Right lung (tissue), 5 donors: ENCODE results near the gene STARD9. TPM values are rescaled to one million over a fixed set of nuclear protein-coding genes. Genes with fewer than 3 reads are reported as not detected.

Source experiments
- DNase-seq, 2 donors: peaks; one replicate each; pipeline ENCODE4 v3.0.0-alpha.2; 2013
- polyA plus RNA-seq, 5 donors: library from polyadenylated mRNA; unstranded; fragments of 120-200 nt; gene quantifications; one replicate each; pipeline versions ENCODE4 v1.2.1 to v1.2.3, GENCODE V29; 2013; ENCODE audit warnings: inconsistent platforms in 1 of 5, low replicate concordance in 1 of 5; ENCODE audit not compliant: insufficient read length in 5 of 5, insufficient read depth in 1 of 5

Gene STARD9
- polyA plus RNA-seq, 5 donors: 13.2 to 22.1 (median 16.9) TPM

GRCh38 chr15:42727750-42728381, 152.5 kb downstream of the STARD9 start:
- peak; percentile 72 to 76 for DNase-seq

GRCh38 chr15:42728560-42728959, 153.2 kb downstream of the STARD9 start:
- no peak for DNase-seq

- no peak for DNase-seq
These were observed 153.6 kb downstream of the STARD9 start for GRCh38 chr15:42728972-42729371.

GRCh38 chr15:42729409-42729808, 154.0 kb downstream of the STARD9 start:
- DNase-seq: no peak

- no peak for DNase-seq
These were observed 154.7 kb downstream of the STARD9 start for GRCh38 chr15:42730135-42730534.

- no peak for DNase-seq
These were observed 155.1 kb downstream of the STARD9 start for GRCh38 chr15:42730536-42730935.

GRCh38 chr15:42731461-42731860, 156.1 kb downstream of the STARD9 start:
- DNase-seq: no peak

GRCh38 chr15:42732095-42732827, 156.9 kb downstream of the STARD9 start:
- DNase-seq: no peak

- DNase-seq: no peak
These were observed 157.6 kb downstream of the STARD9 start for GRCh38 chr15:42733027-42733426.

GRCh38 chr15:42734076-42734672, 158.8 kb downstream of the STARD9 start:
- DNase-seq: no peak

- DNase-seq: no peak
These were observed 160.2 kb downstream of the STARD9 start for GRCh38 chr15:42735382-42736165.

- DNase-seq: peak; percentile 23 to 27
These were observed 160.9 kb downstream of the STARD9 start for GRCh38 chr15:42736178-42736792.

- DNase-seq: peak; percentile 83 to 87
These were observed 161.6 kb downstream of the STARD9 start, which contains the start of gene CDAN1 for GRCh38 chr15:42736793-42737528. Gene CDAN1, minus strand, starts transcription at chr15:42737128. Its CDS starts 26 bp downstream, at chr15:42737102.

- no peak for DNase-seq
These were observed 162.3 kb downstream of the STARD9 start for GRCh38 chr15:42737529-42738328.

GRCh38 chr15:42741710-42742109, 166.3 kb downstream of the STARD9 start:
- DNase-seq: no peak

- DNase-seq: no peak
These were observed 166.7 kb downstream of the STARD9 start for GRCh38 chr15:42742149-42742548.

GRCh38 chr15:42744195-42744594, 168.8 kb downstream of the STARD9 start:
- DNase-seq: no peak

- DNase-seq: no peak
These were observed 173.9 kb downstream of the STARD9 start for GRCh38 chr15:42749266-42749665.

GRCh38 chr15:42750306-42750705, 174.9 kb downstream of the STARD9 start:
- no peak for DNase-seq

- no peak for DNase-seq
These were observed 183.7 kb downstream of the STARD9 start for GRCh38 chr15:42759093-42759492.
